Progenitor cell of endocrine pancreas (in vitro differentiated cells): ENCODE measurements around the gene DMTF1. TPM values are rescaled to one million over a fixed set of nuclear protein-coding genes. Genes with fewer than 3 reads are reported as not detected.

Experiments used
- DNase-seq: peaks from one replicate; pipeline ENCODE4 v3.0.0; 2021; ENCODE audit warnings: low spot score; ENCODE audit not compliant: unreplicated experiment
- H3K27ac Mint-ChIP-seq: 2 replicates; pipeline ENCODE4 v1.8.0; 2021; ENCODE audit warnings: mild to moderate bottlenecking, moderate library complexity, mixed read lengths
- H3K27me3 Mint-ChIP-seq: 2 replicates; pipeline ENCODE4 v1.8.0; 2021; ENCODE audit warnings: mixed read lengths
- H3K36me3 Mint-ChIP-seq: 2 replicates; pipeline ENCODE4 v1.8.0; 2022; ENCODE audit warnings: mixed read lengths; ENCODE audit not compliant: insufficient read depth
- H3K4me1 Mint-ChIP-seq: 2 replicates; pipeline ENCODE4 v1.8.0; 2021; ENCODE audit warnings: low read depth, mixed read lengths
- H3K4me3 Mint-ChIP-seq: 2 replicates; pipeline ENCODE4 v1.8.0; 2021; ENCODE audit warnings: low read depth, mild to moderate bottlenecking, moderate library complexity, mixed read lengths
- H3K9me3 Mint-ChIP-seq: 2 replicates; pipeline ENCODE4 v1.8.0; 2021; ENCODE audit warnings: low read depth, mixed read lengths
- CTCF ChIP-seq: fragments of 200-600 bp; sonication (generic); IDR thresholded peaks from one replicate; pipeline ENCODE4 v1.5.0; 2021; ENCODE audit warnings: antibody characterized with exemption, mild to moderate bottlenecking; ENCODE audit not compliant: unreplicated experiment
- total RNA-seq: library from RNA; stranded (reverse); gene quantifications from 2 replicates; pipeline ENCODE4 v1.2.1, GENCODE V29; 2021

Gene DMTF1
- total RNA-seq, 1 donor from 2014 or later: 180 TPM

- no peak for TF ChIP-seq CTCF
- peaks cover 16% of the 10 kb centered on the region for H3K4me1 Mint-ChIP-seq
- H3K36me3 Mint-ChIP-seq: no peaks in the 10 kb centered on the region
- H3K9me3 Mint-ChIP-seq: no peaks in the 10 kb centered on the region
- no peak for DNase-seq
- H3K4me3 Mint-ChIP-seq: no peak overlapping the region
- H3K27ac Mint-ChIP-seq: no peak overlapping the region
- H3K27me3 Mint-ChIP-seq: no peaks in the 10 kb centered on the region
Observed at GRCh38 chr7:87144173-87144657, 8.0 kb upstream of the DMTF1 start.

GRCh38 chr7:87146740-87147386 is 5.4 kb upstream of the DMTF1 start:
- TF ChIP-seq CTCF: no peak
- no peak for DNase-seq
- H3K9me3 Mint-ChIP-seq: no peaks in the 10 kb centered on the region
- no peaks in the 10 kb centered on the region for H3K36me3 Mint-ChIP-seq
- H3K4me3 Mint-ChIP-seq: no peak overlapping the region
- H3K27ac Mint-ChIP-seq: no peak overlapping the region
- no peaks in the 10 kb centered on the region for H3K27me3 Mint-ChIP-seq
- peaks cover 2% of the 10 kb centered on the region for H3K4me1 Mint-ChIP-seq

DNA sequence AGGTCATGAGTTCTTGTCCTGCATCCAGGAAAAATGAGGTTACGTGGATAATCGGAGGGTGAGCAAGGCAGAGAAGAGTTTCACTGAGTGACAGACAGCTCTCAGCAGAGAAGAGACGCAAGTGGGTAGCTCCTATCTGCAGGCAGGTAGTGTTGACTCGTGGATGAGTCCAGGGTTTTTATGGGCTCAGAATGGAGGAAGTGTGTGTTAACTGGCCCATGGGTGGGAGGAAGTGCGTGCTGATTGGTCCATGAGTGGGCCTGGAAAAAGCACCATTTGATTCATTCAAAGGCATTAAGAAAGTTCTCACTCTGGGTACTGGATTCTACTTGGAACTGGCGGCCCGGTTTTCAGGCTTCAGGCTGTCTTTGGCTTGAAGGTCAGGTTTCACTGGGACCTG is 4.8 kb upstream of the DMTF1 start:
- H3K36me3 Mint-ChIP-seq: no peaks in the 10 kb centered on the region
- TF ChIP-seq CTCF: no peak

DNA sequence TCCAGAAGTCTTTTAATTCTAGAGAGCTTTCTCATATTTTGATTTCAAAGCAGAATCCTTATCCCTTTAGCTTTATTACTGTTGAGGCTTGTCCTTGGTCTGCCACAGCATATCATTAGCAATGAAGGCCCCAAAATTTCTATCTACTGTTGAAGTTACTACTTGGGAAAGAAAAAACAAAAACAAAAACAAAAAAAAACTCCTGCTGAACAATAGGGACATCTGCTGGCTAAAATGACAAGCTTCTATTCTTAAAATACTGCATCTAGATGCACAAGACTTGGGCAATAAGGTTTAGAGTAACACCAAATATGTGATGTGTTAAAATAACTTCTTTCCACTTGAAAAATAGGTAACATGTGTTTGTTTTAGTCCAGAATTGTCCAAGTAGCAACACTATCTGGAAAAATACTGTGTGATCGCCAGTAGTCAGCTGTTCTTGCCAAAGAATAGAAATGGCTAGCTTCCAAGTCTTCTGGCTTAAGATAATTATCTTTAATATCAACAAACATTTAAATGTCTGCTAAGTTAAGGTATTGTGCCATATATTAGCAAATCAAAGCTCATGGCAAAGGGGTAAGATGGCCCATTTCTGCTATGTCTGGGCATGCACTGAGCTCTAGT is 3.8 kb upstream of the DMTF1 start:
- Mint-ChIP-seq H3K9me3 (no peaks in the 10 kb centered on the region), H3K4me1 (peaks cover 3% of the 10 kb centered on the region)

More for the DNA sequence above, 4.8 kb upstream of the DMTF1 start:
- Mint-ChIP-seq H3K4me3 (no peak overlapping the region), H3K9me3 (no peaks in the 10 kb centered on the region), H3K27me3 (no peaks in the 10 kb centered on the region), H3K4me1 (peaks cover 3% of the 10 kb centered on the region), H3K27ac (no peak overlapping the region)
- no peak for DNase-seq

More for the DNA sequence above, 3.8 kb upstream of the DMTF1 start:
- no peaks in the 10 kb centered on the region for H3K36me3 Mint-ChIP-seq
- H3K27me3 Mint-ChIP-seq: no peaks in the 10 kb centered on the region
- H3K4me3 Mint-ChIP-seq: no peak overlapping the region
- no peak for DNase-seq
- peak; percentile 25 for TF ChIP-seq CTCF
- H3K27ac Mint-ChIP-seq: no peak overlapping the region
